ENCODE measurements around the gene GALNT1. TPM values are rescaled to one million over a fixed set of nuclear protein-coding genes. Genes with fewer than 3 reads are reported as not detected.

GALNT1 gene
- total RNA-seq, 2 donors from 2014 or later, result 40.2 to 50.6 TPM

GRCh38 chr18:35604369-35604768, 22.8 kb downstream of the GALNT1 start:
- Histone ChIP-seq H3K9me3 (no peaks in the 10 kb centered on the region), H3K27ac (no peak overlapping the region), H3K27me3 (replicated peaks; ENCODE audit: insufficient read depth) (no peaks in the 10 kb centered on the region), H3K36me3 (no peaks in the 10 kb centered on the region), H3K4me1 (replicated peaks) (no peaks in the 10 kb centered on the region), H3K4me3 (no peak overlapping the region)
- TF ChIP-seq, protein P1, sequence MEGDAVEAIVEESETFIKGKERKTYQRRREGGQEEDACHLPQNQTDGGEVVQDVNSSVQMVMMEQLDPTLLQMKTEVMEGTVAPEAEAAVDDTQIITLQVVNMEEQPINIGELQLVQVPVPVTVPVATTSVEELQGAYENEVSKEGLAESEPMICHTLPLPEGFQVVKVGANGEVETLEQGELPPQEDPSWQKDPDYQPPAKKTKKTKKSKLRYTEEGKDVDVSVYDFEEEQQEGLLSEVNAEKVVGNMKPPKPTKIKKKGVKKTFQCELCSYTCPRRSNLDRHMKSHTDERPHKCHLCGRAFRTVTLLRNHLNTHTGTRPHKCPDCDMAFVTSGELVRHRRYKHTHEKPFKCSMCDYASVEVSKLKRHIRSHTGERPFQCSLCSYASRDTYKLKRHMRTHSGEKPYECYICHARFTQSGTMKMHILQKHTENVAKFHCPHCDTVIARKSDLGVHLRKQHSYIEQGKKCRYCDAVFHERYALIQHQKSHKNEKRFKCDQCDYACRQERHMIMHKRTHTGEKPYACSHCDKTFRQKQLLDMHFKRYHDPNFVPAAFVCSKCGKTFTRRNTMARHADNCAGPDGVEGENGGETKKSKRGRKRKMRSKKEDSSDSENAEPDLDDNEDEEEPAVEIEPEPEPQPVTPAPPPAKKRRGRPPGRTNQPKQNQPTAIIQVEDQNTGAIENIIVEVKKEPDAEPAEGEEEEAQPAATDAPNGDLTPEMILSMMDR (IDR thresholded peaks at IDR 0.05), result no peak
- no peak for TF ChIP-seq POLR2AphosphoS5 (IDR thresholded peaks at IDR 0.05)
- no peak for TF ChIP-seq POLR2A (IDR thresholded peaks at IDR 0.05)
- no peak for DNase-seq (ENCODE audit: low spot score)
- intact Hi-C loops (cut with DNase I), result no loop called here
- WGBS, result 91% methylated on average over 3 of the region's 3 CpGs

DNA sequence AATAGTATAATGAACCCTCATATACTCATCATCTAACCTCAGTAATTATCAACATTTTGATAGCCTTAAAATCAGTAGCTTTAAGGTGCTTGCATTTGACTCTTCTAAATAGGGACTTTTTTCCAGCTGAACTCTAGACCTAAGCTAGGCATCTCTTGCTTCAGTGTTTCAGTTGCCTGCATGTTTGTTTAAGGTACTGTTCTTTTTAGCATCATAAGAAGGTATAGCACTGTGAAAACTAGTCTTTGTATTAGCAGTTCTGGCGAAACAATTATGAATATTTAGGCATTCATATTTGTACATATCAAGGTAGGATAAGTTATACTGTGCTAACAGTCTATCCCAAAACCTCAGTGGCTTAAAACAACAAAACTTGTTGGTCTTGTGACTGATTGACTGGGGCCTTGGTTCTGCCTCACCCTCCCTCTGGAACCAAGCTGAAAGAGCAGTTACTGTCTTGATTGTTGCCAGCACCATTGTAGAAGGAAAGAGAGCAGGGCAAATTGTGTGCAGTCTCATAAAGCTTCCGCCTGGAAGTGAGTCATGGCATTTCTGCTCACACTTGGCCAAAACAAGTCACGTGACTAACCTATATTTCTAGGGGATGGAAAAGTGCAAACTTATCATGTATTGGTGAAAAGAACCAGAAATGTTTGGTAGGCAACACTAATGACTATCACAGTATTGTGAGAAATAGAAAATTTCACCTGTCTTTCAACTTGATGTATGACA, 24.3 kb downstream of the GALNT1 start:
- WGBS, result 92% methylated on average over 3 of the region's 3 CpGs
- Histone ChIP-seq H3K27me3 (replicated peaks; ENCODE audit: insufficient read depth) (no peaks in the 10 kb centered on the region), H3K9me3 (no peaks in the 10 kb centered on the region), H3K4me1 (replicated peaks) (no peaks in the 10 kb centered on the region), H3K4me3 (no peak overlapping the region), H3K27ac (no peak overlapping the region), H3K36me3 (no peaks in the 10 kb centered on the region)
- TF ChIP-seq, protein P1 (IDR thresholded peaks at IDR 0.05), result no peak
- TF ChIP-seq POLR2A (IDR thresholded peaks at IDR 0.05), result no peak
- no peak for TF ChIP-seq POLR2AphosphoS5 (IDR thresholded peaks at IDR 0.05)
- intact Hi-C loops (cut with DNase I), result no loop called here
- no peak for DNase-seq (ENCODE audit: low spot score)

DNA sequence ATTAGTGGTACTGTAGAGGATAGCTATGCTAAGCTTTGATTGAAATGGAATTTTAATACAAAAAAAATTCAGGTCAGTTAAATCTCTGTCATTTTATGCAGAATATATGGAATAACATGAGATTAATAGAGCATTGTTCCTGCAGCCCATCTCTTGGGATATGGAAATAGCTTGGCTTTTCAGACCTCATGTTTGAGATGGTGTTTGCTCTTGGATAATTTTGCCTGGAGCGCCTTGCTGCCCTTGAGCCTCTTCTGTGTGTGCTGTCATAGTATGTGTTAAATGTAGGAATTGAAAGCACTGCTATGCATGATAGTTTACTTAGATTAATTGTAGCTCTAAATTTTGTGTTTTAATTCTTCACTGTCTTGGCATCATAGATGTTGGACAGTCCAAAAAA, 27.7 kb downstream of the GALNT1 start:
- WGBS, result 92% methylated on average over 1 of the region's 1 CpG
- DNase-seq (ENCODE audit: low spot score), result no peak
- intact Hi-C loops (cut with DNase I), result no loop called here
- H3K36me3 ChIP-seq, result no peaks in the 10 kb centered on the region
- no peak overlapping the region for H3K4me3 ChIP-seq
- no peak for TF ChIP-seq POLR2AphosphoS5 (IDR thresholded peaks at IDR 0.05)
- no peak for TF ChIP-seq POLR2A (IDR thresholded peaks at IDR 0.05)
- TF ChIP-seq, protein P1 (IDR thresholded peaks at IDR 0.05), result no peak
- no peaks in the 10 kb centered on the region for H3K9me3 ChIP-seq
- no peaks in the 10 kb centered on the region for H3K27me3 ChIP-seq (replicated peaks; ENCODE audit: insufficient read depth)
- H3K27ac ChIP-seq, result no peak overlapping the region
- H3K4me1 ChIP-seq (replicated peaks), result no peaks in the 10 kb centered on the region

- intact Hi-C loops (cut with DNase I), result no loop called here
- 54% methylated on average over 3 of the region's 3 CpGs for WGBS
- H3K4me1 ChIP-seq (replicated peaks), result no peaks in the 10 kb centered on the region
- DNase-seq (ENCODE audit: low spot score), result no peak
- H3K4me3 ChIP-seq, result no peak overlapping the region
- no peaks in the 10 kb centered on the region for H3K36me3 ChIP-seq
- no peak overlapping the region for H3K27ac ChIP-seq
- H3K27me3 ChIP-seq (replicated peaks; ENCODE audit: insufficient read depth), result no peaks in the 10 kb centered on the region
- TF ChIP-seq POLR2AphosphoS5 (IDR thresholded peaks at IDR 0.05) (peak; percentile 38), POLR2A (IDR thresholded peaks at IDR 0.05) (no peak)
- TF ChIP-seq, protein P1 (IDR thresholded peaks at IDR 0.05), result no peak
- no peaks in the 10 kb centered on the region for H3K9me3 ChIP-seq
Observed at GRCh38 chr18:35610089-35610488, 28.5 kb downstream of the GALNT1 start.

GRCh38 chr18:35610724-35611123, 29.2 kb downstream of the GALNT1 start:
- no peaks in the 10 kb centered on the region for H3K4me1 ChIP-seq (replicated peaks)

More at GRCh38 chr18:35610724-35611123, 29.2 kb downstream of the GALNT1 start:
- intact Hi-C loops (cut with DNase I), result no loop called here
- no peaks in the 10 kb centered on the region for H3K27me3 ChIP-seq (replicated peaks; ENCODE audit: insufficient read depth)
- H3K9me3 ChIP-seq, result no peaks in the 10 kb centered on the region
- H3K36me3 ChIP-seq, result no peaks in the 10 kb centered on the region
- no peak overlapping the region for H3K4me3 ChIP-seq
- TF ChIP-seq, protein P1 (IDR thresholded peaks at IDR 0.05), result no peak
- TF ChIP-seq POLR2A (IDR thresholded peaks at IDR 0.05) (no peak), POLR2AphosphoS5 (IDR thresholded peaks at IDR 0.05) (no peak)
- no peak for DNase-seq (ENCODE audit: low spot score)
- no peak overlapping the region for H3K27ac ChIP-seq

Measured in prostate gland (tissue), 2 donors.